HG03457 (cell line): ENCODE data around the gene USP15.
"Not testable (repeated sequence)": the region's sequence is repeated elsewhere in the genome, so short reads cannot be mapped to it uniquely, and the experiment has no call there.

ENCODE experiments used
- ATAC-seq: cut with Tn5 transposase; IDR thresholded peaks from one replicate; pipeline ENCODE4 v1.9.1; 2021; ENCODE audit warnings: moderate number of reproducible peaks; ENCODE audit not compliant: unreplicated experiment

USP15 gene

DNA sequence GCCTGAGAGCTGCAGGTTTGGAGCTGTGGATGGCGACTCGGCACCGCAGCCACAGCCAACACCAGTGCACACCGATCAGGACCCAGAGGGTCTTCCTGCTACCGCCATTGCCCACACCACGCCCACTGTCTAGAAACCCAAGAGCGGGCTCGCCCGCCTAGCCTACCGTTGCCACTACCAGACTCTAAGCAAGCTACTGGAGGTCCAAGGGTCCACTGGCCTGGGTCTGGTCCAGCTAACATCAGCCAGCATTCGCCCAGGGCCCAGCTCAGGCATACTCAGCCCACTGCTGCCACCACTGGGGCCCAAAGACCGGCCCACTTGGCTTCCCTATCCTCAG lies 175.9 kb downstream of the USP15 start:
- ATAC-seq = no peak

DNA sequence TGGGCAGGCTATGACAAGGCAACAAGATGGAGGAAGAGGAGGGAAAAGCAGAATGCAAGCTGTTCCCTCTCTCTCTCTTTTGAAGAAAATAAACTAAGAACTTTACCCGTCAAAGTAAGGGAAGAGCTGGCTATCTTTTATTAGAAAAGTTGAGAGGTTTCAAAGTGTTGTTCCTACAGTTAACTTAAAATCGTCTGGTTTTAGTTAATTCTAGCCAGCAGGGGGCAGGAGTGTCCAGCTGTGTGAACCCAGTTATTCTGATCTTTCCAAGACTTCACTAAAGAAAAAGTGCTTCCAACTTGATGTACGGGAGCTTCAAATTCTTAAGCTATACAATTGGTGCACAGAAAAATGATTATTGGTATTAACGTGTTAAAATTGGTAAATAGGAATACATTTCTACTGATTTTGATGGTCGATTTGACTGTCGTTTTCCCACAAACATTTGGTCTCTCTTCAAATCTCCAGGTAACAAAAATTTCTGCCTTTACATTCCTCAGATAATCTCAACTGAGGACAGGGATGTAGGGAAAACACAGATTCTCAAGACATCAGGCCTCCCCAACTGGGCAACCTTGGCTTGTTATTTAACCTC lies 178.0 kb downstream of the USP15 start:
- ATAC-seq = no peak

DNA sequence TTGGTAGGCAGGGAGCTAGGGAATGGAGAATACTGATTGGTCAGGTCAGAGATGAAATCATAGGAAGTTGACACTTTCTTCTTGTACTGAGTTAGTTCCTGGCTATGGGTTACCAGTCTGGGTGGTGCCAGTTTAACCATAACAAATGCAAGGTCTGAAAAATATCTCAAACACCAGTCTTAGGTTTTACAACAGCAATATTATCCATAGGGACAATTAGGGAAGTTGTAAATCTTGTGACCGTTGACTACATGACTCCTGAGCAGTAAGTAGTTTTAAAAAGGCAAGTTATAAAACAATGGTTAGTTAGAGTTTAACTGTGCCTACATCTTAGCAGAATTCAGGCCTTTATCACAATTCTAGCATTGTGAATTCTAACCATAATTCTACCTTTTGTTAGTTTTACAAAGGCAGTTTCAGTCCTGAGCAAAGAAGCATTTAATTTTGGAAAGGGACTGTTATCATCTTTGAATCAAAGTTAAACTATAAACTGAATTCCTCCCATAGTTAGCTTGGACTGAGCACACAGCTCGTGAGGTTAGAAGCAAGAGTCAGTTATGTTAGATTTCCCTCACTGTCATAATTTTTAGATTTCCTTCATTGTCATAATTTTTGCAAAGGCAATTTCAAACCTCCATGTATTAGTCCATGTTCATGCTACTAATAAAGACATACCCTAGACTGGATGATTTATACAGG lies 186.7 kb downstream of the USP15 start:
- ATAC-seq = no peak

DNA sequence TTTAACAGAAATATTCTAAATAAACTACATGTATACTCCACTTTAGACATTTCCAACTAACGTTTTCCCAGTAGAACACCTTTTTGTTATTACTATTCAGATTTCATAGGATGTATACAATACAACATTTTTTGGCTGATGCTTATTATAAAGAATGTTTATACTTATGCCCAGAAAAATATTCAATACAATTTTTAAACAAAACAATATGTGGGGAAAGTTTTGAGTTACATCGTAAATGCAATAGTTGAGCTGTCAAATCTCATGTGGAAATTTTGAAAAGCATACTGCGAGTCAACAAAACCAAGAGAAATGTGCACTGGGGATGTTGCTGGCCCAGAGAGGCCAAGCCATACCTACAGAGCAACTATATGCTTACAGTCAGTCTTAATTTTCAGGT lies 188.2 kb downstream of the USP15 start:
- no peak for ATAC-seq

DNA sequence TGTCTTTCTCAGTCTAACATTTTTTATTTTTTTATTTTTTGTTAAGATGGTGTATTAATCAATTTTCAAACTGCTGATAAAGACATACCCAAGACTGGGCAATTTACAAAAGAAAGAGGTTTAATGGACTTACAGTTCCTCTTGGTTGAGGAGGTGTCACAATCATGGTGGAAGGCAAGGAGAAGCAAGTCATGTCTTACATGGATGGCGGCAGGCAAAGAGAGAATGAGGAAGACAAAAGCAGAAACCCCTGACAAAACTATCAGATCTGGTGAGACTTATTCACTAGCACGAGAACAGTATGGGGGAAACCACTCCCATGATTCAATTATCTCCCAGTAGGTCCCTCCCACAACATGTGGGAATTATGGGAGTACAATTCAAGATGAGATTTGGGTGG lies 195.2 kb downstream of the USP15 start:
- not testable (repeated sequence) for ATAC-seq

DNA sequence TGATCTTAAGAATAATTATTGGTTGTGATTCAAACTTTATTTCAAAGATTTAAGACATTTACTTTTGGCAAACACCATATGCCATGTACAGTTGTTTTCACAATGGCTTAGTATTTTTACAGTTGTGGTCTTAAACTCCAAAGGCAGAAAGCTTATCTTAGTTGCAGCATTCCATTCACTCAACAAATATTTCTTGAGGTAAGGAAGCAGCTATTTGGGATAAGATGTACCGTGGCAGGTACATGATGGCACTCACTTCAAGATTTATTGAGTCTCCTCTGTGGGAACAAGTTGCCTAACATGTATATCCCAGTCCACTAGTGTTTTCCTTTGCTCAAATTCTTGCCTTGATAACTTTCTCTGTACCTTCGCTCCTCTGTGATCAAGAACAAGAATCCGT lies 198.4 kb downstream of the USP15 start:
- no peak for ATAC-seq

DNA sequence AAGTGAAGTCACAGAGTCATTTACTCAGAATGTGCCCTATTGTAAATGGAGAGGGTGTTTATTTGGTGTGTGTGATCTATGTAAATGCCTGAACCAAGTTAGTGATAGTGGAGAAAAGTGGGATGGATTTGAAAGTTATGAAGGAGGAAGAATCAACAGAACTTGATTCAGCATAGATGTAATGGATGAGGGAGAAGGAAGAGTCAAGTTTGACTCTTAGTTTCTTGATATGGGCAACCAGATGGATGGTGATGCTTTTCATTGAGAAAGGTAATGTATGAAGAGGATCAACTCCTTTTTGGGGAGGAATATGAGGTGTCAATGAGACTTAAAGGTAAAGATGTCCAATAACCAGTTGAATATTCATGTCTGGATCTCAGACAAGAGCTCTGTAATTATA lies 199.8 kb downstream of the USP15 start:
- no peak for ATAC-seq

DNA sequence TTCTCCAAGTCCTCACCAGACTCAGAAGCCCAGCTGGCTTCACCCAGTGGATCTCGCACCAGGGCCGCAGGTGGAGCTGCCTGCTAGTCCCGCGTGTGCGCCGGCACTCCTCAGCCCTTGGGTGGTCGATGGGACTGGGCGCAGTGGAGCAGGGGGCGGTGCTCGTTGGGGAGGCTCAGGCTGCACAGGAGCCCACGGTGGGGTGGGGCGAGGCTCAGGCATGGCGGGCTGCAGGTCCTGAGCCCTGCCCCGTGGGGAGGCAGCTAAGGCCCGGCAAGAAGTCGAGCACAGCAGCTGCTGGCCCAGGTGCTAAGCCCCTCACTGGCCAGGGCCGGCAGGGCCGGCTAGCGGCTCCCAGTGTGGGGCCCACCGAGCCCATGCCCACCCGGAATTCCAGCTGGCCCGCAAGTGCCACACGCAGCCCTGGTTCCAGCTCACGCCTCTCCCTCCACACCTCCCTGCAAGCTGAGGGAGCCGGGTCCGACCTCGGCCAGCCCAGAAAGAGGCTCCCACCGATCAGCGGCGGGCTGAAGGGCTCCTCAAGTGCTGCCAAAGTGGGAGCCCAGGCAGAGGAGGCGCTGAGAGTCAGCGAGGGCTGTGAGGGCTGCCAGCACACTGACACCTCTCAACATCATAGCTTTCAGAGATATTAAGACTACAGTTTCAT lies 201.1 kb downstream of the USP15 start:
- ATAC-seq = not testable (repeated sequence)

DNA sequence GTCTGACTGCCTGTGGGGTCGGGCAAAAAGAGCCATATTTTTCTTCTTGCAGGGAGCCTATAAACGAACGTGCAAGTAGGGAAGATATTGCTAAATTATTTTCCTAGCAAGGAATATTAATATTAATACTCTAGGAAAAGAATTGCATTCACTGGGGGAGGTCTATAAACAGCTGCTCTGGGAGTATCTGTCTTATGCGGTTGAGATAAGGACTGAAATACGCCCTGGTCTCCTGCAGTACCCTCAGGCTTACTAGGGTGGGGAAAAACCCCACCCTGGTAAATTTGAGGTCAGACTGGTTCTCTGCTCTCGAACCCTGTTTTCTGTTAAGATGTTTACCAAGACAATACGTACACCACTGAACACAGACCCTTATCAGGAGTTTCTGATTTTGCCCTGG lies 203.0 kb downstream of the USP15 start:
- ATAC-seq = not testable (repeated sequence)
